ENCODE results near the gene LRRC3B. TPM values are rescaled to one million over a fixed set of nuclear protein-coding genes. Genes with fewer than 3 reads are reported as not detected.

Gene LRRC3B
- total RNA-seq, 4 donors from 2014 or later, result 0.30 TPM; not detected in 3

DNA sequence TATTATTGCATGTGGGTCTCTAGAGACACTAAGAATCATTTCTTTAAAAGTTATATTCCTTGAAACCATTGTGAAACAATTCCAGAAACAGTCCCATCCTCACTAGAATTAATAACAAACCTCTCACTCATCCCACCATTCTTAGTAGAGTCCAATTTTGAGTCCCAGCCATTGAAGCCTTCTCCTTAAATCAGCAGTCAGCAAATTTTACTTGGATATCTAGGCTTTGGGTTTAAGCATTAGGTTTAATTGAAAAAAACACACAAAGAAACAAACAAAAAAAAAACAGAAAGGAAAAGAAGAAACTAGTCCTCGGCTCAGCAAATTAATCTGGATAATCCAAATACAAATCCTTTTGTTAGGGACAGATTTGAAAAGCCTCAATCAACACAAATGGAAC is 109.3 kb downstream of the LRRC3B start:
- H3K36me3 ChIP-seq, result no peaks in the 10 kb centered on the region
- no peaks in the 10 kb centered on the region for H3K4me1 ChIP-seq
- H3K27me3 ChIP-seq, result no peaks in the 10 kb centered on the region
- TF ChIP-seq POLR2A (IDR thresholded peaks at IDR 0.05) (no peak), CTCF (IDR thresholded peaks at IDR 0.05) (no peak), EP300 (IDR thresholded peaks at IDR 0.05) (no peak)
- no peak overlapping the region for H3K4me3 ChIP-seq
- WGBS, 2 donors, result 72 to 75% methylated on average over 1 of the region's 1 CpG
- no peak overlapping the region for H3K27ac ChIP-seq
- no peaks in the 10 kb centered on the region for H3K9me3 ChIP-seq
- no peak for DNase-seq (ENCODE audit: low spot score in 2 of 2)

DNA sequence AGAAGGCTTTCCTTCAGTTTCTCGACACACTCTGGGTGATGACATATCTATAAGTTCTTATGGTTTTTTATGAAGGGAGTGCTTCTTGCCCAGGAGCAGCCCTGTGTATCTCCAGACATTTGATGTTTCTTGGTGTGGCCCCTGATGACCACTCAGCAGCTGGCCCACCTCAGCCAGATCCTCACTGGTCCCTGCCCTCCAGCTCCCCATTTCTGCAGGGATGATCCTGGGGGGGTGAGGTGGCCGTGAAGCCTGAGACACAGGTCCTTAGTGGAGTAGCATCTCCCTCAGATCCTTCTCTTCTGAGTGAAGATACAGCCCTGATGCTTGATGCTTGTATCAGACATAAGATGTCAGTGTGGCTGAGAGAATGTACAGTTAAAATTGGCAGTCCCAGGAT is 127.7 kb downstream of the LRRC3B start:
- DNase-seq (ENCODE audit: low spot score in 2 of 2), result no peak
- Histone ChIP-seq H3K4me3 (no peak overlapping the region), H3K4me1 (no peaks in the 10 kb centered on the region), H3K27ac (no peak overlapping the region), H3K36me3 (no peaks in the 10 kb centered on the region), H3K27me3 (no peaks in the 10 kb centered on the region), H3K9me3 (no peaks in the 10 kb centered on the region)
- WGBS, 2 donors, result 63 to 68% methylated on average over 2 of the region's 2 CpGs
- no peak for TF ChIP-seq CTCF (IDR thresholded peaks at IDR 0.05)
- no peak for TF ChIP-seq POLR2A (IDR thresholded peaks at IDR 0.05)
- TF ChIP-seq EP300 (IDR thresholded peaks at IDR 0.05), result no peak

DNA sequence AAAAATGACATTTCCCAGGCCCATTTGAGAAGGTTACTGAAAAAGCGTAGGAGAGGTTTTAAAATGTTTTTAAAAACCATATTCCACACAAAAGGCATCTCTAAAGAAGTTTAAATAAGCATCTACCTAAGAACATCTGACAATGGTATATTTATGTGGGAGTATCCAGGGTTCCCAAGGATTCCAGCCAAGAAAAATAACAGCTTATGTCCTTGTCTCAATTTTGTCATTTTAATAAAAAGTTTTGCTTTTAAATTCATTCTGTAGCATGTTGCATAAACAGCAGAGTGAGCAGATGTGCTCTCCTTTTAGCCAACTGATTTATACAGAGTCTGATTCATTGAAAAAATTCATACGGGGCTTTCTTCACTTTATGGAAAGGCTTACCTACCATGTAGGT is 129.9 kb downstream of the LRRC3B start:
- no peak overlapping the region for H3K27ac ChIP-seq
- no peaks in the 10 kb centered on the region for H3K4me1 ChIP-seq
- no peaks in the 10 kb centered on the region for H3K27me3 ChIP-seq
- TF ChIP-seq CTCF (IDR thresholded peaks at IDR 0.05), result no peak
- TF ChIP-seq EP300 (IDR thresholded peaks at IDR 0.05), result no peak
- TF ChIP-seq POLR2A (IDR thresholded peaks at IDR 0.05), result no peak
- no peak for DNase-seq (ENCODE audit: low spot score in 2 of 2)
- no peak overlapping the region for H3K4me3 ChIP-seq
- 68 to 74% methylated on average over 2 of the region's 2 CpGs for WGBS, 2 donors
- no peaks in the 10 kb centered on the region for H3K36me3 ChIP-seq
- no peaks in the 10 kb centered on the region for H3K9me3 ChIP-seq

DNA sequence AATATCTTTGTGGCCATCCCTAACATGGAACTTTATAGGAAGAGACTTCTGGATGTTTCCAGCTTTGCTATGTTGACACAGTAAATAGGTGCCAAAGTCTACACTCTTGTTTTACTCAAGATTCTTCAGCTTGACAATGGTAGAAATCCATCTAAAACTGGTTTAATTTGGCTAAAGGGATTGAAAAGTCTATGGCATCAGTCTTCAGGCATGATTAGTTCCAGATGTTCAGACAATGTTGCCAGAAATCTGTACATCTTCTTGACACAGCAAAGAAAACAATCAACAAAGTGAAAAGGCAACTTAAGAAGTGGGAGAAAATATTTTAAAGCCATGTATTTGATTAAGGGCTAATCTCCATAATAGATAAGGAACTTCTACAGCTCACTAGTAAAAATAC is 130.5 kb downstream of the LRRC3B start:
- no peaks in the 10 kb centered on the region for H3K4me1 ChIP-seq
- DNase-seq (ENCODE audit: low spot score in 2 of 2), result no peak
- no peaks in the 10 kb centered on the region for H3K36me3 ChIP-seq
- TF ChIP-seq EP300 (IDR thresholded peaks at IDR 0.05) (no peak), CTCF (IDR thresholded peaks at IDR 0.05) (no peak), POLR2A (IDR thresholded peaks at IDR 0.05) (no peak)
- no peak overlapping the region for H3K4me3 ChIP-seq
- H3K27ac ChIP-seq, result no peak overlapping the region
- no peaks in the 10 kb centered on the region for H3K27me3 ChIP-seq
- no peaks in the 10 kb centered on the region for H3K9me3 ChIP-seq

GRCh38 chr3:26757978-26758377 is 135.4 kb downstream of the LRRC3B start:
- Histone ChIP-seq H3K4me1 (no peaks in the 10 kb centered on the region), H3K9me3 (no peaks in the 10 kb centered on the region), H3K4me3 (no peak overlapping the region), H3K27me3 (no peaks in the 10 kb centered on the region), H3K36me3 (no peaks in the 10 kb centered on the region), H3K27ac (no peak overlapping the region)
- no peak for DNase-seq (ENCODE audit: low spot score in 2 of 2)
- TF ChIP-seq CTCF (IDR thresholded peaks at IDR 0.05), result no peak
- TF ChIP-seq EP300 (IDR thresholded peaks at IDR 0.05), result no peak
- no peak for TF ChIP-seq POLR2A (IDR thresholded peaks at IDR 0.05)
